Lung (tissue), 12 donors: ENCODE results near the gene C10orf53. TPM values are rescaled to one million over a fixed set of nuclear protein-coding genes. Genes with fewer than 3 reads are reported as not detected.

Source experiments
- ATAC-seq: fragments of 200-7000 bp; cut with Tn5 transposase; one replicate; pipeline ENCODE4 v1.9.1; 2020; ENCODE audit warnings: moderate number of reproducible peaks; ENCODE audit not compliant: insufficient read depth, low FRiP score
- DNase-seq, 3 donors: peaks; one replicate each; pipeline ENCODE4 v3.0.0-alpha.2; 2013 to 2017
- H3K27ac ChIP-seq, 2 donors: one replicate each; pipeline ENCODE4 v1.5.1; 2013; ENCODE audit warnings: mild to moderate bottlenecking in 2 of 2, moderate library complexity in 2 of 2, control low read depth in 1 of 2, inconsistent platforms in 1 of 2, low read depth in 1 of 2, low read length in 1 of 2
- H3K27me3 ChIP-seq, 3 donors: one replicate each; pipeline ENCODE4 v1.5.1; 2013; ENCODE audit warnings: low read length in 2 of 3; ENCODE audit not compliant: control insufficient read depth in 3 of 3, insufficient read depth in 3 of 3
- H3K36me3 ChIP-seq, 4 donors: one replicate each; pipeline ENCODE4 v1.5.1; 2013; ENCODE audit warnings: low read length in 4 of 4, mild to moderate bottlenecking in 1 of 4, moderate library complexity in 1 of 4; ENCODE audit not compliant: control insufficient read depth in 4 of 4, insufficient read depth in 4 of 4
- H3K4me1 ChIP-seq, 5 donors: one replicate each; pipeline ENCODE4 v1.5.1; 2013; ENCODE audit warnings: low read length in 5 of 5, mild to moderate bottlenecking in 2 of 5, moderate library complexity in 1 of 5; ENCODE audit not compliant: control insufficient read depth in 5 of 5, insufficient read depth in 5 of 5
- H3K4me3 ChIP-seq: one replicate; pipeline ENCODE4 v1.5.1; 2013; ENCODE audit warnings: mild to moderate bottlenecking, control low read depth, moderate library complexity
- H3K9ac ChIP-seq, 2 donors: one replicate each; pipeline ENCODE4 v1.5.1; 2013; ENCODE audit warnings: low read length in 2 of 2, control low read depth in 1 of 2; ENCODE audit not compliant: insufficient read depth in 1 of 2
- H3K9me3 ChIP-seq, 4 donors: one replicate each; pipeline ENCODE4 v1.5.1; 2013; ENCODE audit warnings: low read length in 3 of 4, mild to moderate bottlenecking in 1 of 4, moderate library complexity in 1 of 4; ENCODE audit not compliant: control insufficient read depth in 4 of 4, insufficient read depth in 3 of 4
- CTCF ChIP-seq: IDR thresholded peaks from 2 replicates; pipeline ENCODE4 v1.5.1; 2012; ENCODE audit warnings: mild to moderate bottlenecking; ENCODE audit errors: control extremely low read depth, extremely low read depth
- WGBS, 2 donors: extraction: QIAGEN DNeasy Blood & Tissue Kit; methylation state at CpG; one replicate each; pipeline ENCODE4 v1.1.7; 2013; 5-methylcytosine and 5-hydroxymethylcytosine counted together
- polyA plus RNA-seq, 2 donors: library from polyadenylated mRNA; stranded (reverse); fragments of 200-250 nt; gene quantifications; one replicate each; pipeline ENCODE4 v1.2.1, GENCODE V29; 2013
- total RNA-seq, 2 donors: library from RNA; depleted of rRNA in 1 of 2; stranded (reverse); fragments of >200 nt in 1 of 2; gene quantifications; one replicate each; pipeline ENCODE4 v1.2.1, GENCODE V29; 2014 to 2021
- donor health status: control.
- donor health status: control.
- donor health status: Bipolar disorder and iron deficiency.
- donor health status: healthy.
- donor health status: DM: yes; HTN: yes; CAD: no.

Gene C10orf53
- total and polyA plus RNA-seq, 4 donors, result 0.09 to 0.11 TPM; not detected in 2

GRCh38 chr10:49726593-49726992 lies 47.1 kb downstream of the C10orf53 start:
- no peak for DNase-seq
- ATAC-seq, result no peak
- 71 to 75% methylated on average over 2 of the region's 2 CpGs for WGBS, 2 donors

DNA sequence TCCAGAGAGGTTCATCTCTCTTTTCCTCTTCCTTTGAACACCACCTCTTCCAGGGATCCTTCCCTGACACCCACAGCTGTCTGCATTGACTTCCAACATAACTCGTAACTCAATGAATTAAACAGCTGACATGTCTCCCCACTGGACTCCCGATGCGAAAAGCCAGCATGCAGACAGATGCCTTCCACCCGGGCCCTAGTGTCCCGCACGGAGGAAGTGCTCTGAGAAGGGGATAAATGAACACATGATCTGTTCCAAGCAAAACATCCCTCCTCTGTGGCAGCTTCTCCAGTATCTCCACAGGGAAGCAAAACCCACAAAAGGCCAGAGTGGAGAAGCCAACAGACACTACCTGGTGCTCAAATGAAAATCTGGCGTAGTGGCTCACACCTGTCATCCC lies 54.4 kb downstream of the C10orf53 start:
- H3K4me1 ChIP-seq, result peaks cover 0 to 2% (median 0%) of the 10 kb centered on the region in 5 donors

More at GRCh38 chr10:49726593-49726992, 47.1 kb downstream of the C10orf53 start:
- no peak overlapping the region for H3K9ac ChIP-seq
- no peak overlapping the region for H3K27ac ChIP-seq
- H3K27me3 ChIP-seq, result no peaks in the 10 kb centered on the region
- H3K4me1 ChIP-seq, result no peaks in the 10 kb centered on the region
- H3K36me3 ChIP-seq, result no peaks in the 10 kb centered on the region
- no peak overlapping the region for H3K4me3 ChIP-seq
- H3K9me3 ChIP-seq, result peaks cover 0 to 10% (median 3%) of the 10 kb centered on the region in 4 donors
- TF ChIP-seq CTCF, result no peak

GRCh38 chr10:49734676-49735075 lies 55.2 kb downstream of the C10orf53 start:
- Histone ChIP-seq H3K27ac (no peak overlapping the region), H3K4me1 (peaks cover 0 to 2% (median 0%) of the 10 kb centered on the region in 5 donors), H3K9me3 (no peaks in the 10 kb centered on the region), H3K9ac (no peak overlapping the region), H3K27me3 (no peaks in the 10 kb centered on the region), H3K4me3 (no peak overlapping the region), H3K36me3 (no peaks in the 10 kb centered on the region)
- ATAC-seq (no peak), DNase-seq (no peak)
- TF ChIP-seq CTCF, result no peak
- WGBS, 2 donors, result 77 to 81% methylated on average over 10 of the region's 10 CpGs

More for the DNA sequence above, 54.4 kb downstream of the C10orf53 start:
- TF ChIP-seq CTCF, result no peak
- H3K36me3 ChIP-seq, result no peaks in the 10 kb centered on the region
- DNase-seq (no peak), ATAC-seq (no peak)
- no peak overlapping the region for H3K4me3 ChIP-seq
- WGBS, 2 donors, result 84 to 85% methylated on average over 7 of the region's 7 CpGs
- H3K9ac ChIP-seq, result no peak overlapping the region
- H3K27ac ChIP-seq, result no peak overlapping the region
- H3K27me3 ChIP-seq, result no peaks in the 10 kb centered on the region
- H3K9me3 ChIP-seq, result no peaks in the 10 kb centered on the region

GRCh38 chr10:49735161-49735560 lies 55.7 kb downstream of the C10orf53 start:
- peaks cover 0 to 2% (median 0%) of the 10 kb centered on the region in 5 donors for H3K4me1 ChIP-seq
- DNase-seq (no peak), ATAC-seq (no peak)
- H3K4me3 ChIP-seq, result no peak overlapping the region
- no peaks in the 10 kb centered on the region for H3K9me3 ChIP-seq
- no peak overlapping the region for H3K9ac ChIP-seq
- no peak overlapping the region for H3K27ac ChIP-seq
- 68% methylated on average over 11 of the region's 11 CpGs for WGBS, 2 donors
- no peak for TF ChIP-seq CTCF
- no peaks in the 10 kb centered on the region for H3K36me3 ChIP-seq
- H3K27me3 ChIP-seq, result no peaks in the 10 kb centered on the region
